ENCODE data around the gene PEX6.

DNA sequence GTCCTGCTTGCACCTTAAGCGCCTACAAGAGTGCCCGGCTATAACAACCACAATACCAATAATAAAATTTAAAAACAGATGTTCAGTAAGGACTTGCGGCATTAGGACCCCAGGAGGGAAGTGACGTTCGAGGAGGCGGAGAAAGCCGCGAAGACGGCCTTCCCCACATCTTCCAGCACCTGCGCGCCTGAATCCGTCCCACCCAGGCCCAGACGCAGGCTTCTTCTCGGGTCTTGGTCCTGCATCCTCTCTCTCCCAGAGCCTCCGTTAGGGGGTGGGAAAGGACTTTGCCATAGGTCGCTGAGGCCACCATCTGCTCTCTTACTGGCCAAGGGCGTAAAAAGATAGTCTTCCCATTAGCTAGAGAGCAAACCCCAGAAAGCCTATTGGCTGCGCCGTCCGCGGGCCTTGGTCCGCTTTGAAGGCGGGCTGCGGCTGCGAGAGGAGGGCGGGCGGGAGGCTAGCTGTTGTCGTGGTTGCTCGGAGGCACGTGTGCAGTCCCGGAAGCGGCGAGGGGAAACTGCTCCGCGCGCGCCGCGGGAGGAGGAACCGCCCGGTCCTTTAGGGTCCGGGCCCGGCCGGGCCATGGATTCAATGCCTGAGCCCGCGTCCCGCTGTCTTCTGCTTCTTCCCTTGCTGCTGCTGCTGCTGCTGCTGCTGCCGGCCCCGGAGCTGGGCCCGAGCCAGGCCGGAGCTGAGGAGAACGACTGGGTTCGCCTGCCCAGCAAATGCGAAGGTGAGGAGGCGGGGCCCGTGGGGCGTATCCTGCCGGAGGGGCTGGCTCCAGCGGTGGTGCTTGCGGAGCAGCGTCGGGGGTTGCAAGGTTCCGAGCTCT is 49.8 kb downstream of the PEX6 start, which contains the start of gene CNPY3:
- TF ChIP-seq, protein P1, sequence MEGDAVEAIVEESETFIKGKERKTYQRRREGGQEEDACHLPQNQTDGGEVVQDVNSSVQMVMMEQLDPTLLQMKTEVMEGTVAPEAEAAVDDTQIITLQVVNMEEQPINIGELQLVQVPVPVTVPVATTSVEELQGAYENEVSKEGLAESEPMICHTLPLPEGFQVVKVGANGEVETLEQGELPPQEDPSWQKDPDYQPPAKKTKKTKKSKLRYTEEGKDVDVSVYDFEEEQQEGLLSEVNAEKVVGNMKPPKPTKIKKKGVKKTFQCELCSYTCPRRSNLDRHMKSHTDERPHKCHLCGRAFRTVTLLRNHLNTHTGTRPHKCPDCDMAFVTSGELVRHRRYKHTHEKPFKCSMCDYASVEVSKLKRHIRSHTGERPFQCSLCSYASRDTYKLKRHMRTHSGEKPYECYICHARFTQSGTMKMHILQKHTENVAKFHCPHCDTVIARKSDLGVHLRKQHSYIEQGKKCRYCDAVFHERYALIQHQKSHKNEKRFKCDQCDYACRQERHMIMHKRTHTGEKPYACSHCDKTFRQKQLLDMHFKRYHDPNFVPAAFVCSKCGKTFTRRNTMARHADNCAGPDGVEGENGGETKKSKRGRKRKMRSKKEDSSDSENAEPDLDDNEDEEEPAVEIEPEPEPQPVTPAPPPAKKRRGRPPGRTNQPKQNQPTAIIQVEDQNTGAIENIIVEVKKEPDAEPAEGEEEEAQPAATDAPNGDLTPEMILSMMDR (IDR thresholded peaks at IDR 0.05) = peak in 1 of 5 experiments; percentile 17
- TF ChIP-seq POLR2A (IDR thresholded peaks at IDR 0.05) = peak; percentile 86
- TF ChIP-seq POLR2AphosphoS5 (IDR thresholded peaks at IDR 0.05) = peak; percentile 64 to 82 (median 78)
- TF ChIP-seq EP300 (IDR thresholded peaks at IDR 0.05; ENCODE audit: low read depth) = no peak
